NCI-H187 treated with DMSO at 0.1 percent for 48 hours (cell line): ENCODE data around the gene KCNN4.

Source experiments
- DNase-seq: peaks from one replicate; lab custom pipeline; 2025; lab: John Stamatoyannopoulos, UW

The KCNN4 gene

DNA sequence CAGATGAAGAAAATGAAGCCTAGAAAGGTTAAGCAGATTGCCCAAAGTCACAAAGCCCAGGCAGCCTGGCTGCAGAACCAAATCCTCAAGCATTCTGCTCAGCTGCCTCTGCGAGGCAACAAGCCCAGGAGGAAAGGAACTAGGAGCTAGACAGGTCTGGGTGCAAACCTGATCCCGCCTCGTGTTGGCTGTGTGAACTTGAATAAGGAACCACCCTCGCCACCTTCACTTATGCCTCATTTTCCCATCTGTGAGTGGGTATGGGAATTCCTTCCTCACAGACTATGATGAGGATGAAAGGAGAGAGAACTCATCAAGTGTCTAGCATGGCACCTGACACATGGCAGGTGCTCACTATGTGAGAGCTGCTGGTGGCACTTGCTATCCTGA is 32.6 kb downstream of the KCNN4 start:
- no peak for DNase-seq

DNA sequence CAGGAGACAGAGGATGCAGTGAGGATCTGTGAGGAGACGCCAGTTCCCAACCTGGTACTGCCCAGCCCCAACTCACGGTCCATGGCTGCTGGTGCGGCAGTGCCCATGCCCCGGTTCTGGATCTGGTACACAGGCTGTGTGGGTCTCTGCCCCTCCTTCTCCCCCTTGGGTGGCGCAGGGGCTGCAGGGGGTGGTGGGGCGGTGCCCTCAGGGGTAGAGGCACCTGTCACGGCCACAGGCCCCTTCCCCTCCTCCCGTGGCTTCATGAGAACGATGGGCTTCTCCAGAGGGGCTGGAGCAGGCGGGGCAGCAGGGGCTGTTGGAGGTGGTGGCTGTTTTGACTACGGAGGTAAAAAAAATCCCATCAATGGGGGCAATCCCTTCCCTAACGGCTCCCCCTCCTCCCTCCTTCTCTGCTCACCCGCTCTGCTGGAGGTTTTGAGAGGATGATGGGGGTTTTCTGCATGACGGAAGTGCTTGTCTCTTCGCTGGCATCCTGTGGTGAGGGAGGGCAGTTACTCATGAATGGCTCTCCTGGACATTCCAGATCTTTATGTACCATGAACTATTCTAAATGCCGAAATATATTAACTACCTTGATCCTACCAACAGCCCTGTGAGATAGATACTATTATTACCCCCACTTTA is 33.1 kb downstream of the KCNN4 start:
- no peak for DNase-seq

DNA sequence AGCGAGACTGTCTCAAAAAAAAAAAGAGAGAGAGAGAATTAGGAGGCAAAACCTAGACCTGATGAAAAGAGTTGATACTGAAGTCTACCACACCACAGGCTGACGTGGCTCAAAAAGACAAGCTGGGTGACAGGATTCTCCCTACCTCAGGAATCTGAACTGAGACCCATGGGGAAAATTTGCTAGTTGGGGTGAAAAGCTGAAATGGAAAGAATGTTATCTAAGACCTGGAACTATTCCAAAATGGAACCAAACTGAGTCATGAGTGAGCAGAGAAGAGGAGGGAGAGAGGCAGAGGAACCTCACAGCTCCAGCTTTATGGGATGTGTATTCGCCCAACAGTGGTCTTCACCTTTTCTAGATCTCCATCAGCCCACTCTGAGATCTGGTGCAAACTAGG is 37.7 kb downstream of the KCNN4 start:
- no peak for DNase-seq

DNA sequence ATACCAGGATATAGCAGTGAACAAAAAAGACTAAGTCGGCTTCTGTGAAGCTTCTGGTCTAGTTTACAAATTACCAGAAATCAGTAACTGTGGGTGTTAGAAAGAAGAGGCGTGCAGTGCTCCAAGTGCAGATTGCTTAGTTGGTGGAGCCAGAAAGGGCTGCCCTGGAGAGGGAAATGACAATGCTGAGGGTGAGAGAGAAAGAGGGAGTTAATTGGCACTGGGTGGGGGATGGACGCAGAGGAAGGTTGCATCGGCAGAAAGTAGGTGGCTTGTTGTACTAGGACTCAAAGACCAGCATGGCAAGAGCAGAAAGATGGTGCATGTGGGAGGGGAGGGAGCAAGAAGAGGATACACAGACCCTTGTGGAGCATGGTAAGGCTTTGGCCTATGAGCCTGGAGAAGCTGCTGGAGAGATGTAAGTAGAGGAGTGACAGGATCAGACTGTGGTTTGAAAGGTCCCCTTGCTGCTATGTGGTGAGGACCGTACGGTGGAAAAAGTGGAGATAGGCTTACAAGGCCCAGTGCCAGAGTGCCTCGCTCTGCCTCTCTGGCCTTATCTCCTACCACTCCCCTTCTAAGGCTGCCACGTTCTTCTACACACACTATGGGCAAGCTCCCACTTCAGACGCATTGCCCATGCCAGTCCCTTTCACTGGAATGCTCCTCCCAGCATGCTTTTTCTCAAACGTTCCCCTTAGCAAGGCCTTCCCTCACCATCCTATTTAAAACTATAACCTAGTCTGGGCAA is 39.5 kb downstream of the KCNN4 start:
- DNase-seq, result no peak

DNA sequence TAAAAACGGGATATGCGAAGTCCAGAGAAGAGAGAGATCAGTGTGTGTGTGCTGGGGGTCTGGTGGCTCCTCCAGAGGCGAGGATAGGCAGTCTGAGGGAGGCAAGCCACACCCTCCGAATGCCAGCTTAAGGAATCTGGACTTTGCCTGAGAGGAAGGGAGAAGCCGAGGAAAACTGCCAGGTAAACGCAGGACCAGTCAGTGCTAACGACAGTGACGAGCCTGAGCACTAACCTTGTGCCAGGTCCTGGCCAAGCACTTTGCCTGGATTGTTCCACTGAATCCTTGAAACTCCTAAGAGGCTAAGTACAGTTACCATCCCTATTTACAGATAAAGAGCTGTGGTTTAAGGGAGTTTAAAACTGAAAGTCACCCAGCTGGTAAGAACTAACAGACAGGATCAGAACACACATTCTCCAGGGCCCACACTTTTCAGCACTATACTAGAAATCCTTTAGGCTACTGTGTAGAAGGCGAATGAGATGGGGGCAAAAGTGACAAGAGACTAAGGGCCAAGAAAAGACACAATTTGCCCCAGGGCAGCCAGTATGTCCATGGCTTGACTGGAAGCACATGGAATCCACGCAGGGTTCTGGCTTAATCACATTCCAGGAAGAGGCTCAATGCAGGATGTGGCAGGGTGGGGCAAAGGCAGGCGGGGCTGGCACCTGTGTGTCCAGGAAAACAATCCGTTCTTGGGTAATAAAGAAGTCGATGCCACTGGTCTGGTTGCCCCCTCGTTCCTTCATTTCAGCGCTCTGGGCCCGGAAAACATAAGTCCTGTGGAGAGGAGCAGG is 41.1 kb downstream of the KCNN4 start:
- no peak for DNase-seq

DNA sequence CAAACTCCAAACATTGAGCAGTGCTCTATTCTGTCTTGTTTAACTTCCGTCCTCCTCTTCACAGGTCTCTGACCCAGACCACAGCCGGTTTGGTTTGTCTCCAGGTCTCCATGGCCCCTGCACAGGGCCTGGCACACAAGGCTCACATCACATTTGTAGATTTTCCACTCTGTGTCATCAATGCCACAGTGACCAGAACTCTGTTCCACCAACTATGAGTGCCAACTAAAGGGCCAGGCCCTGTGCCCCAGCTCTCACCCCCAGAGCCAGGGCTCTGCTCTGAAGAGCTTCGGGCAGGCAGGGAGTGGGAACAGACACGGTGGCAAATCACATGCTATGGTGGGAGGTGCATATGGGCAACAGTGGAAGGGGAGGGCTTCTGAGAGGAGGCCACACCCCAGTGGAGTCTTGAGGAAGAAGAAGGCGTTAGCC is 42.0 kb downstream of the KCNN4 start:
- DNase-seq, result no peak

DNA sequence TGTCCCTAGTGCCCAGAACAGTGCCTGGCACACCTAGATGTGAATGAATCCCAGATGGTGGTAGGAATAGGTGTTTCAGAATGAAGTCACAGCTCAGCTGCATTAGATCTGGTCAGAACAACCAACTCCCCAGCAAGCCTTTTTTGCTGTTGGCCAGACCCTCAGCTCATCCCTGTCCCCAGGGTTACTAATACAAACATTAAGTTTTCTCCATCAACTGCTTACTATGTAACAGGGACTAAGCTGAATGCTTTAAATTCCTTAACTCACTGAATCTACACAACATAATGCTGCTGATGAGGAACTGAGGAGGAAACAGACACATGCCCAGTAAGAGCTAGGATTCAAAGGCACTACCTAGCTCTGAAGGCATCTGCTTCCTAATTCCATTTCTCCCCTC is 44.8 kb downstream of the KCNN4 start:
- DNase-seq, result no peak

DNA sequence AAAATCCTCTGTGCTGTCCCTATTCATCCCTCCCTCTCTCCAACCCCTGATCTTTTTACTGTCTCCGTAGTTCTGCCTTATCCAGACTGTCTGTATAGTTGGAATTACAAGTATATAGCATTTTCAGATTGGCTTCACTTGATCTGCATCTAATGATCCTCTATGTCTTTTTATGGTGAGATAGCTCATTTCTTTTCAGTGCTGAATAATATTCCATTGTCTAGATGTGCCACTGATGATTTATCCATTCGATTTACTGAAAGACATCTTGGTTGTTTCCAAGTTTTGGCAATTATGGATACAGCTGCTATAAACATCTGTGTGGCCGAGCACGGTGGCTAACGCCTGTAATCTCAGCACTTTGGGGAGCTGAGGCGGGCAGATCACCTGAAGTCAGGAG is 45.8 kb downstream of the KCNN4 start:
- DNase-seq, result no peak

DNA sequence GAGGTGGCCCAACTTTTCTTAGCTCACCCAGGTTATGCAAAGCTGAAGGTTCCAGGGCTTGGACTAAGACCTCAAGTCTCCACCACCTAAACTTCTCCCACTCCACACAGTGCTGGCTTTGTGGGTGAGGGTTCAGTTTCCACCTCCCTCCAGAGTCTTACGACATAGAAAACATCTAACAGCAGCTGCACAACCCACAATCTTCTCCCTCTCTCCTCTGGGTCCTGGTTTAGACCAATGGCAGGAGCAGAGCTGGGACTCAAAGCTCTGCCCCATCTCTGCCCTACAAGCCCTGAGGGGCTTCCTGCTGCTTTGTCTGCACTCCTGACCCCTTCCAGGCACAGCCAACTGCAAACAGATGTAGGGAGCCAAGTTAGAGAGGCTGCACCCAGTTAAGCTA is 48.9 kb downstream of the KCNN4 start:
- no peak for DNase-seq

DNA sequence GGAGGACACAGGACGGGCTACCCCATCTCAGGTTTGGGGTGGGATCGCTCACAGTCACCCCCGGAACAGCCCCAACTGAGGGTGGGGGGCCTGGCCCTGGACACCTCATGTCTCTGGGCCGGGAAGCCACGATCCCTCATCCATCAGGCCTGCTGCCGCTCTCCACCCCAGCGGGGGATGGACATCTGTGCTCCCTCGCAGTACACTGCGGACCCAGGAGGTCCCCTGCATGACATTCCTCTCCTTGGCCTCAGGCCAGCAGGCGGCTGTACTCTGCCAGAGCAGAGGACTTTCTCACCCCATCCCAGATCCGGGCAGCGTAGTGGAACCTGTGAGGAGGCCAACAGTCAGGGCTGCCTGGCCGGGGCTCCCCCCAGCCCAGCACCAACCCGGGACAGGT is 49.4 kb downstream of the KCNN4 start:
- DNase-seq, result no peak

DNA sequence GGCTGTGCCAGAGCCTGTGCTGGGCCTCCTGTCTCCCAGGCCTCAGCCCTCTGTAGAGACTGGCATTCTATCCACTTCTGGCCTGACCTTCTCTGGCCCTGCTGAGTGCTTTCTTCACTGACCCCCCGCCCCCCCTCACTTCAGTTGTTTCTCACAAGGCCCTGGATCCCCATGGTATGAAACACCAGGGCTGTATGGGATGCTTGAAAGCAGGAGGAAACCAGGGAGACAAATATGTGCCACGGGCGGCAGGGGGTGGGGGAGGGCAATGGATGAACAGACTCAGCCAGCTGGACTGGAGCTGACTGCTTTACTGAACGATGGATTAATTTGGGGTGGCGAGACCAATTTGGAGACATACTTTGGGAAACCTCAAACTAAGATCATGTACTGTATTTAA is 50.9 kb downstream of the KCNN4 start:
- no peak for DNase-seq

DNA sequence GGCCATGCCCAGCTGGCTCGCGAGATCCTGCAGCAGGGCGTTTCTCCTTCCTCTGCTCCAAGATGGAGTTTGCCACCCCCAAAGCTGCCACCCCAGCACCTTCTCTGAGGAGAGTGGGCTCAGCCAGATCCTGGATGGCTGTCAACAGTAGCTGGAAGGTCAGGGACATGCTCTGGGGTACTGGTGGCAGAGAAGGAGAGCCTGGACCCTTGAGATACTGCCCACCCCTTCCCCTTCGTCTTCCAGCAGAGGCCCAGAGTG is 53.2 kb downstream of the KCNN4 start:
- DNase-seq, result no peak

DNA sequence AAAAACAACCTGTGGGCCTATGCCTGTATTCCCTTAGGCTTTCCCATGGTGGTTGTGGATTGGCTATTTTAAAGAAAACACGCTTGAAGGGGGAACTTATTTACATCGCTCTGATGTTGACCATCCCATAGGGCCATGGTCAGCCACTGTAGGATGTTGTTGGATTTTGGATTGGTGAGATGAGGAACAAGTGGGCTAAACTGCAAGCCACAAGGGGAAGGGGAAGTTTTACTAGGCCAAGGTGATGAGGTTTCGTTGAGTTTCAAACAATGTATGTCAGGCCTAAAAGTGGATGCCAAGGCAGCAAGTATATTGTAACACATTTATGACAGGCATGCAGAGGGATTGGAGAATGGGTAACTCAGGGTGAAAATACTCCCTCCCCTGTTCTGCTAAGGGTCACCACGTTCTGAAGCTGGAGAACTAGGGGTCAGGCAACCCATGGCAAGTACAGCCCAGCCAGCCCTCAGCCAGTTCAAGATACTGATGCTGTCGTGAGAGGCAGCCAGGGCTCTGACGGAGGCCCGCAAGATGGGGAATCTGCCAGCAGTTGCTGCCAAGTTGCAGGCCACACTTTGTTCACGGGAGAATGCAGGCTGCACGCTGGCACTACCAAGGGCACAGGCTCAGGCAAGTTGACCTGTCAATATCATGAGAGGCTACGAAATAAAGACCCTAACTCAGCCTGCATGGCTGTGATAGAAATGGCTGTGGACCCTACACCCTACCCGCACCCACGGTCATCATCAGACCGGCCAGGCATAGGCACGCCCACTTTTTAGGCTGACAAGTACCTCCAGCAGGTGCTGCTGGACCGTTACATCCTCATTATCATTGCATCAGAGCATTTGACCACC is 53.8 kb downstream of the KCNN4 start:
- no peak for DNase-seq

DNA sequence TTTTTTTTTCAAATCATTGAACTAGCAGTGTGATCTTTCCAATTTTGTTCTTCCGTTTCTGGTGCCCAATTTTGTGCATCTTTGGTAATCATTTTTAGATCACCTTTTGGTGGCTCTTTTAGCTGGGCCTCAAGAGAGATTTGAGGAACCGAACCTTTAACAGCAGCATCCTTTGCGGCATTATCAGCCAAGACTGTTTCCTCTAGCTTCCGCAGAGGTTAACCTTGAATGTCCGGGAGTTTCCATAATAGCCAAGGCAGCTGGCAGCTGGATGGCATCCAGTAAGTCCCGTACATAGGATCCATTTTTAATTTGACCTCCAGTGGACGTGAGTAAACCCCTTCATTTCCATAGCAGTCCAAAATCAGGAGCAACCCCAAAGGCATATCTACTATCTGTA is 55.3 kb downstream of the KCNN4 start:
- no peak for DNase-seq

DNA sequence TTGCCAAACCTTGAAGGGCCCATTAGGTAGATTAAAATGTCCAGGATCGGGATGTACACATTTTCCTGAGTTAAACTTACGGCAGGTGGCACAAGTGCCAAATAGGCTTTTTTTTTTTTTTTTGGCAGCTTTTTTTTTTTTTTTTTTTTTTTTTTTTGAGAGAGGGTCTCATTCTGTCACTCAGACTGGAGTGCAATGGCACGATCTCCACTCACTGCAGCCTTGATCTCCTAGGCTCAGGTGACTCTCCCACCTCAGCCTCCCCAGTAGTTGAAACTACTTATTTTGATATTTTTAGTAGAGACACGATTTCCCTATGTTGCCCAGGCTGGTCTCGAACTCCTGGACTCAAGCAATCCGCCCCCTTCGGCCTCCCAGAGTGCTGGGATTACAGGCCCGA is 55.9 kb downstream of the KCNN4 start:
- DNase-seq, result no peak

DNA sequence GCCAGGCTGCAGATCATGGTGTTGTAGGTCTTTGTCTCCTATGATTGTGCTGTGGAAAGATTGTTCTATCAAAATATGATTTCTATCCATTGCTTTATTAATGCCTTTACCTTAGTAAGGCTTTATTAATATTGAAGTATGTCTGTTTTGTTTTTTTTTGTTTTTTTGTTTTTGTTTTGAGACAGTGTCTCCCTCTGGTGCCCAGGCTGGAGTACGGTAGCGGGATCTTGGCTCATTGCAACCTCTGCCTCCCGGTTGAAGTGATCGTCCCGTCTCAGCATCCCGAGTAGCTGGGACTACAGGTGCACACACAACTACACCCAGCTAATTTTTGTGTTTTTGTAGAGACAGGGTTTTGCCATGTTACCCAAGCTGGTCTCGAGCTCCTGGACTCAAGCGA is 57.2 kb downstream of the KCNN4 start:
- DNase-seq, result no peak

DNA sequence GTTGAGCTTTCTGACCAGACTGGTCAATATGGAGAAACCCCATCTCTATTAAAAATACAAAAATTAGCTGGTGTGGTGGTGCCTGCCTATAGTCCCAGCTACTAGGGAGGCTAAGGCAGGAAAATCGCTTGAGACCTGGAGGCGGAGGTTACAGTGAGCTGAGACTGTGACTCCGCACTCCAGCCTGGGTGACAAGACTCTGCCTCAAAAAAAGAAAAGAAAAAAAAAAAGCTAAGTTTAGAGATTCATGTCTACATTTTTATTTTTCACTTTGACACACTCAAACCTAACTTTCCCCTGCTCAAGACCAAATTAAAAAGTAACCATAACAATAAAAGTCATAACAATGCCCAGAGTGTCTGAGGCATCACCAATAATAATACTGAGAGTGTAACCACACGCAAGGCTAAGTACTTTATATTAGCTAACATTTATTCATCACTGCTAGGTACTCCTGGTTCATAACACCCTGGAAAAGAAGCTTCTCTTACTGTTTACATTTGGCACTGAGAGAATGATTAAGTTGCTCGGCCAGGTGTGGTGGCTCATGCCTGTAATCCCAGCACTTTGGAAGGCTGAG is 59.2 kb downstream of the KCNN4 start:
- no peak for DNase-seq

DNA sequence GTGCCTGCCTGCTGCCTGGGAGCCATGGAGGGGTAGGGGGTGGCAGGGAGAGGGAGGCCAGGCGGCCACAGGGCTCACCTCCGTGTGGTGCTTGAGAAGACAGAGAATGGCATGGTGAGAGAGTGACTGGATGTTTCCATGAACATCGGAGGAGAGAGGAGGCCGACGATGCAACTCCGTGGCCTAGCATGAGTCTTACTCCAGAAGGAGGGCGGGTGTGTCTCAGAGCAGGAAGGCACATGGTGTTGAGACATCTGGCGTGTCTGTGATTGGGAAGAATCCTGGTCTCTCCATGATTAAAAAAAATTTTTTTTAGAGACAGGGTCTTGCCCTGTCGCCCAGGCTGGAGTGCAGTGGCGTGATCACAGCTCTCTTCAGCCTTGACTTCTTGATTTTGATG is 59.8 kb downstream of the KCNN4 start:
- no peak for DNase-seq

DNA sequence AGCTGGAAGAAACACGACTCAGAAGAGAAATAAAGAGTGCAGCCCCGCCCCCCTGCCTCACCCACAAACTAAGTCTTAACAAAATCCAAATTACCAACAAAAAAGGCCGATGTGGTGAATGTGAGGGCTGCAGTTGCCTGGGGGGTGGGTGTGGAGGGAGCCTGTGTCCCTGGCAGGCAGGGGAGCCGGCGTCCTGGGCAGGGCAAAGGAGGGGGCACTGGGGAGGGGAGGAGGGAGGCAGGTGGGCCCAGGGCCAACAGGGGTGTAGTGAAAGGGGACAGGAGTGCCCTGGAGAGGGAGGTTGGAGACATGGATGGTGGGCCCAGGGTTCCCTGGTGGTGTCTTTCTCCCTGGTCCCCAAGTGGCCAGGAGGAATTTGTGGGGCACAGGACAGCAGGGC is 60.9 kb downstream of the KCNN4 start:
- no peak for DNase-seq

DNA sequence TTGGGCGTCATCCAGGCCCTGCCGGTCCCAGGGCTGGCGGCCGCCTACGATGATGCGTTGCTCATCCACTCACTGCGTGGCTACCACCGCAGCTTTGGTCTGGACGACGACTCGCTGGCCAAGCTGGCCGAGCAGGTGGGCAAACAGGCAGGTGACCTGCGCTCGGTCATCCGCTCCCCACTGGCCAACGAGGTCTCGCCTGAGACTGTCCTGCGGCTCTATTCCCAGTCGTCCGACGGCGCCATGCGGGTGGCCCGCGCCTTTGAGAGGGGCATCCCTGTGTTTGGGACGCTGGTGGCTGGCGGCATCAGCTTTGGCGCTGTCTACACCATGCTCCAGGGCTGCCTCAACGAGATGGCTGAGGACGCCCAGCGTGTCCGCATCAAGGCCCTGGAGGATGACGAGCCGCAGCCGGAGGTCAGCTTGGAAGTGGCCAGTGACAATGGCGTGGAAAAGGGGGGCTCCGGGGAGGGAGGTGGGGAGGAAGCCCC is 61.4 kb downstream of the KCNN4 start:
- no peak for DNase-seq

DNA sequence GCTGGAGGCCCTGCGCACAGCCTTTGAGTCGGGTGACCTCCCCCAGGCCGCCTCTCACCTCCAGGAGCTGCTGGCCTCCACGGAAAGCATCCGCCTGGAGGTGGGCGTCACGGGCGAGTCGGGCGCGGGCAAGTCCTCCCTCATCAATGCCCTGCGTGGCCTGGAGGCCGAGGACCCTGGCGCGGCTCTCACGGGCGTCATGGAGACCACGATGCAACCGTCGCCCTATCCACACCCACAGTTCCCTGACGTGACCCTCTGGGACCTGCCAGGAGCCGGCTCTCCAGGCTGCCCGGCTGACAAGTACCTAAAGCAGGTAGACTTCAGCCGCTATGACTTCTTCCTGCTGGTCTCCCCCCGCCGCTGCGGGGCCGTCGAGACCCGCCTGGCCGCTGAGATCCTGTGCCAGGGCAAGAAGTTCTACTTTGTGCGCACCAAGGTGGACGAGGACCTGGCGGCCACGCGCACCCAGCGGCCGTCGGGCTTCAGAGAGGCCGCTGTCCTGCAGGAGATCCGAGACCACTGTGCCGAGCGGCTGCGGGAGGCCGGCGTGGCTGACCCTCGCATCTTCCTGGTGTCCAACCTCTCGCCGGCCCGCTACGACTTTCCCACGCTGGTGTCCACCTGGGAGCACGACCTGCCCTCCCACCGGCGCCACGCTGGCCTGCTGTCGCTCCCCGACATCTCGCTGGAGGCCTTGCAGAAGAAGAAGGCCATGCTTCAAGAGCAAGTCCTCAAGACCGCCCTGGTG is 62.0 kb downstream of the KCNN4 start:
- no peak for DNase-seq
